SK-N-MC (cell line): ENCODE results near the gene RNF214.
"Not testable (repeated sequence)": the region's sequence is repeated elsewhere in the genome, so short reads cannot be mapped to it uniquely, and the experiment has no call there.

Experiments
- EZH2 ChIP-seq: fragments of 200-600 bp; sonication (generic); IDR thresholded peaks from one replicate; pipeline ENCODE4 v1.6.1; 2017; ENCODE audit warnings: antibody characterized with exemption
- FOXP2 ChIP-seq: optimal IDR thresholded peaks from 2 replicates; pipeline ENCODE3; 2011; ENCODE audit warnings: mild to moderate bottlenecking, moderate library complexity; ENCODE audit not compliant: insufficient read depth; ENCODE audit errors: extremely low read length, control extremely low read depth
- POLR2AphosphoS5 ChIP-seq: IDR thresholded peaks from 2 replicates; pipeline ENCODE4 v1.6.1; 2012; ENCODE audit warnings: mild to moderate bottlenecking, low read depth, low read length, borderline replicate concordance

DNA sequence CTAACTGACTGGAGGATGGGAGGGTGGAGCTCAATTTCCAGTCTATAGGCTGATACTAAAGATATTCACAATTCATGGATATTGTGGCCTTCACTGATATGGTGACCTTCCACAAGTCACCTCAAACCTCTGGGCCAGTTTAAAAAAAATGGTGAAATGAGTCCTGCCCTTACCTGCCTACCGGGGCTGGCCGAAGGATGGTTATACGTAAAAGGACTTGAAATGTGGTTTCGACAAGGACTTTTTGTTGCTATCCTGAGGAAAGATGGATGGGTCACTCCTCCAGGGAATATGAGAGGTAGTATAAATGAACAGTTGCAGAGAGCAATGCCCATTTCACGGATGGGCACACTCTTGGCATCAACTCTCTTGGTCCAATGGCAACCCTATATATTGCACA lies 25.0 kb upstream of the RNF214 start:
- TF ChIP-seq POLR2AphosphoS5, EZH2, FOXP2: not testable (repeated sequence)
